Pancreas (tissue), 10 donors: ENCODE data around the gene ADAMTS8. TPM values are rescaled to one million over a fixed set of nuclear protein-coding genes. Genes with fewer than 3 reads are reported as not detected.

ENCODE experiments used
- ATAC-seq, 4 donors: fragments of 200-7000 bp; cut with Tn5 transposase; one replicate each; pipeline versions ENCODE4 v1.8.0 to v1.9.1; 2020; ENCODE audit warnings: mild to moderate bottlenecking in 4 of 4, moderate library complexity in 4 of 4
- DNase-seq, 6 donors: peaks; one replicate each; pipeline ENCODE4 v3.0.0-alpha.2; 2020
- FAIRE-seq: peaks from 2 replicates; lab custom pipeline; 2012; peaks lifted over from hg19 to GRCh38; lab: Jason Lieb, UNC
- H3K27ac ChIP-seq, 4 donors: fragments of 200-600 bp; sonication (generic); 1 replicate in 3 of 4; 2 replicates in 1 of 4; pipeline versions ENCODE4 v1.5.0 to v1.8.0; 2020
- H3K27me3 ChIP-seq, 4 donors: fragments of 200-600 bp; one replicate each; pipeline ENCODE4 v1.8.0; 2021
- H3K36me3 ChIP-seq, 3 donors: fragments of 200-600 bp; sonication (generic) in 1 of 3; one replicate each; pipeline versions ENCODE4 v1.5.0 to v1.8.0; 2020 to 2021
- H3K4me1 ChIP-seq, 3 donors: fragments of 200-600 bp; one replicate each; pipeline ENCODE4 v1.8.0; 2021
- H3K4me3 ChIP-seq, 4 donors: fragments of 200-600 bp; sonication (generic) in 2 of 4; one replicate each; pipeline versions ENCODE4 v1.5.0 to v1.8.0; 2020 to 2021
- H3K9me3 ChIP-seq, 4 donors: fragments of 200-600 bp; one replicate each; pipeline ENCODE4 v1.8.0; 2021
- CTCF ChIP-seq, 4 donors: fragments of 200-600 bp; sonication (generic) in 3 of 4; IDR thresholded peaks; one replicate each; pipeline versions ENCODE4 v1.5.0 to v1.8.0; 2021; ENCODE audit warnings: antibody characterized with exemption in 4 of 4
- WGBS, 2 donors: extraction: QIAGEN DNeasy Blood & Tissue Kit; methylation state at CpG; one replicate each; pipeline ENCODE4 v1.1.7; 2013; 5-methylcytosine and 5-hydroxymethylcytosine counted together
- intact Hi-C, 3 donors: fragments of 100-400 bp; cut with DNase I; formaldehyde crosslinking; loops; one replicate each; pipeline versions ENCODE4 v1.11.1 to v1.14.2; 2022
- polyA plus RNA-seq, 2 donors: library from polyadenylated mRNA; stranded (reverse); fragments of 200-250 nt; gene quantifications; one replicate each; pipeline ENCODE4 v1.2.3, GENCODE V29; 2013
- total RNA-seq, 6 donors: library from RNA; stranded (reverse); fragmentation: NEBNext Ultra II Directional in 4 of 6; extraction: Animal tissue kit (Norgen Biotek cat#: 25700) in 4 of 6; gene quantifications; one replicate each; pipeline versions ENCODE4 v1.2.1 to v1.2.4, GENCODE V29; 2021 to 2023
- donor health status: healthy with polysubstance abuse.
- donor health status: DM: no; HTN: no; CAD: no; lungs with moderate emphysema.
- donor health status: DM: no; HTN: no; CAD: no.
- donor health status: control.
- donor health status: control.
- donor health status: Bipolar disorder and iron deficiency.
- donor health status: DM: yes; HTN: yes; CAD: no.
- donor health status: DM: no; HTN: no; CAD: no.
- donor health status: DM: no; HTN: no; CAD: no.
- donor health status: DM: yes; HTN: yes; CAD: no.

The ADAMTS8 gene
- total and polyA plus RNA-seq, 8 donors = 0.04 to 1.6 (median 0.42) TPM; not detected in 1

- WGBS, 2 donors = 75 to 84% methylated on average over 7 of the region's 7 CpGs
- no peaks in the 10 kb centered on the region for H3K9me3 ChIP-seq
- no peaks in the 10 kb centered on the region for H3K36me3 ChIP-seq
- no peaks in the 10 kb centered on the region for H3K4me1 ChIP-seq
- ATAC-seq (no peak), DNase-seq (no peak), FAIRE-seq (no peak)
- no peak for TF ChIP-seq CTCF (IDR thresholded peaks at IDR 0.05)
- H3K27ac ChIP-seq = no peak overlapping the region
- no peaks in the 10 kb centered on the region for H3K27me3 ChIP-seq
- intact Hi-C loops = loop anchor here in 1 of 3 donors (10.0 kb wide), 1 partner anchor 206 kb away; no protein-coding TSS in a partner anchor
- H3K4me3 ChIP-seq = no peak overlapping the region
Observed at GRCh38 chr11:130421199-130421585, 7.2 kb downstream of the ADAMTS8 start.

- Histone ChIP-seq H3K27ac (no peak overlapping the region), H3K4me3 (no peak overlapping the region), H3K4me1 (no peaks in the 10 kb centered on the region), H3K27me3 (no peaks in the 10 kb centered on the region), H3K36me3 (no peaks in the 10 kb centered on the region), H3K9me3 (no peaks in the 10 kb centered on the region)
- FAIRE-seq (no peak), DNase-seq (no peak), ATAC-seq (peak in 3 of 4 donors; percentile 31 to 46 (median 42))
- intact Hi-C loops = loop anchor here in 1 of 3 donors (10.0 kb wide), 1 partner anchor 206 kb away; no protein-coding TSS in a partner anchor
- 42 to 50% methylated on average over 14 of the region's 14 CpGs for WGBS, 2 donors
- no peak for TF ChIP-seq CTCF (IDR thresholded peaks at IDR 0.05)
Observed at GRCh38 chr11:130420478-130421198, 7.8 kb downstream of the ADAMTS8 start.

- no peak for DNase-seq
- WGBS, 2 donors = 81 to 83% methylated on average over 12 of the region's 12 CpGs
- ATAC-seq = no peak
Observed at GRCh38 chr11:130418756-130419155, 9.7 kb downstream of the ADAMTS8 start.

GRCh38 chr11:130418210-130418609 lies 10.2 kb downstream of the ADAMTS8 start:
- intact Hi-C loops = no loop called here
- no peak overlapping the region for H3K27ac ChIP-seq

More at GRCh38 chr11:130418756-130419155, 9.7 kb downstream of the ADAMTS8 start:
- no peak for TF ChIP-seq CTCF (IDR thresholded peaks at IDR 0.05)
- Histone ChIP-seq H3K9me3 (no peaks in the 10 kb centered on the region), H3K4me1 (no peaks in the 10 kb centered on the region), H3K36me3 (no peaks in the 10 kb centered on the region), H3K27me3 (no peaks in the 10 kb centered on the region), H3K4me3 (no peak overlapping the region), H3K27ac (no peak overlapping the region)
- FAIRE-seq = no peak
- intact Hi-C loops = no loop called here

More at GRCh38 chr11:130418210-130418609, 10.2 kb downstream of the ADAMTS8 start:
- WGBS, 2 donors = 86 to 96% methylated on average over 5 of the region's 5 CpGs
- DNase-seq (no peak), ATAC-seq (no peak), FAIRE-seq (no peak)
- Histone ChIP-seq H3K4me1 (no peaks in the 10 kb centered on the region), H3K27me3 (no peaks in the 10 kb centered on the region), H3K36me3 (no peaks in the 10 kb centered on the region), H3K4me3 (no peak overlapping the region), H3K9me3 (no peaks in the 10 kb centered on the region)
- no peak for TF ChIP-seq CTCF (IDR thresholded peaks at IDR 0.05)
